ENCODE measurements around the gene MAPKAP1. TPM values are rescaled to one million over a fixed set of nuclear protein-coding genes. Genes with fewer than 3 reads are reported as not detected.
A peak's percentile ranks its signal among the peaks of the same experiment; 100 is the strongest.

Gene MAPKAP1
- total RNA-seq, 1 donor from 2014 or later, result 127 TPM

DNA sequence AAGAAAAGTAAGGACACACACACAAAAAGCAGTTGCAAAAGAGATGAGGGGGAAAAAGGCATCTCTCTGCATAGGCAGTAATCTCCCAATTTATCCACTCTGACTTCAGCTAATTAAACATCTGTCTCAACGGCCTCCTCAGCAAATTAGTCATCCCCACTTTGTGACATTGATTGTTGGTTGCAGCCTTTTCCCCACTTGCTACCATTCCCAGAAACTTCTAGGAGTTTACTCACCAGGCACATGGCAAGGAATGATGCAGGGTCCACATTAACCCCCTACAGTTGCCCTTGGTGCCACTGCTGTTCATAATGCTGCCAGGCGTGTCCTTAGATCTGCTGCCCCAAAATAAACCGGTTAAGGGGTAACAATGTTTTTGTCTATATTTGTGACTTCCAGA is 174.6 kb downstream of the MAPKAP1 start:
- Histone ChIP-seq H3K9me3 (replicated peaks) (no peaks in the 10 kb centered on the region), H3K36me3 (no peaks in the 10 kb centered on the region), H3K4me1 (peaks cover 55% of the 10 kb centered on the region), H3K27ac (replicated peaks) (no peak overlapping the region), H3K4me3 (no peak overlapping the region), H3K27me3 (ENCODE audit: low read depth) (no peaks in the 10 kb centered on the region)
- no peak for DNase-seq
- TF ChIP-seq, protein P1, sequence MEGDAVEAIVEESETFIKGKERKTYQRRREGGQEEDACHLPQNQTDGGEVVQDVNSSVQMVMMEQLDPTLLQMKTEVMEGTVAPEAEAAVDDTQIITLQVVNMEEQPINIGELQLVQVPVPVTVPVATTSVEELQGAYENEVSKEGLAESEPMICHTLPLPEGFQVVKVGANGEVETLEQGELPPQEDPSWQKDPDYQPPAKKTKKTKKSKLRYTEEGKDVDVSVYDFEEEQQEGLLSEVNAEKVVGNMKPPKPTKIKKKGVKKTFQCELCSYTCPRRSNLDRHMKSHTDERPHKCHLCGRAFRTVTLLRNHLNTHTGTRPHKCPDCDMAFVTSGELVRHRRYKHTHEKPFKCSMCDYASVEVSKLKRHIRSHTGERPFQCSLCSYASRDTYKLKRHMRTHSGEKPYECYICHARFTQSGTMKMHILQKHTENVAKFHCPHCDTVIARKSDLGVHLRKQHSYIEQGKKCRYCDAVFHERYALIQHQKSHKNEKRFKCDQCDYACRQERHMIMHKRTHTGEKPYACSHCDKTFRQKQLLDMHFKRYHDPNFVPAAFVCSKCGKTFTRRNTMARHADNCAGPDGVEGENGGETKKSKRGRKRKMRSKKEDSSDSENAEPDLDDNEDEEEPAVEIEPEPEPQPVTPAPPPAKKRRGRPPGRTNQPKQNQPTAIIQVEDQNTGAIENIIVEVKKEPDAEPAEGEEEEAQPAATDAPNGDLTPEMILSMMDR (IDR thresholded peaks at IDR 0.05; ENCODE audit: borderline replicate concordance), result no peak
- intact Hi-C loops (cut with micrococcal nuclease), result no loop called here

DNA sequence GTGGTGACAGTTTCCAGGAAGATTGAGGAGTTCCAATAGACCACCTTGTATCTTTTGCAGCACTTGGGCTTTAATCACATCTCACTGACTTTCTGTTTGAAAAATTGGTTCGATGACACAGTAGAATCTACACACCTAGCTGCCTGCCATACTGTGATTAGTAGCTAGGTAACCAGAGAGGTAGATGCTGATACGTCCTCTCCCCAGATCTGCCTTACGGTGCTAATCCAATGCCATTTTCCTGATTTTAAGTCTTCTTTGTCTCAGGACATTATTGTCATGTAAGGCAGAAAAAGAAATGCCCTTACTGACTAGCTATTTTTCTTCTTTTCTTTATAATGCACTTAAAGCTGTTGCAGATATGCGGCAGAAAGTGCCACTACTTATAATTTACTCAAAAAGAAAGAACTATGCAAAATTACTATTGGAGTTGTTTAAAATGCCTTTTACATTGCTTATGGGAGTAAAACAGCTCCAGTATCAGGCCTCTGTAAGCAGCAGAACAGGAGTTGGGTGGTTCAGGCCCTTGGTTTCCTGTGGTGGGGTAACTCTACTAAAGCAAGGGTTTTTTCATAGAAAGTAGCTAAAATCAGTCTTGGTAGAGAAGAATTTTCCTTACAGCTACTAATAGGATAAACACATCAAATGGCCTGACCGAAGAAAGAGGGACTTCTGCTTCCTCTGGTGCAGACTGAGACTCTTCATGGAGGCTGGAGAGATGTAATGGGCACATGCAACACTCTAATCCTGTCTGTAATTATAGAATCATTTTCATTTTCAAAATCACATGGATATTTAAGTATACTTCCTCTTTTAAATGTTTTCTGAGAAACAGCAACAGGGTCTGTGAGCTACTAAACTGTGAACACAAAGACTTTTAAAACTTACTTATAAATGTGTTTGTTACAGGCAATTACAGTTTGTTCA is 177.2 kb downstream of the MAPKAP1 start:
- Histone ChIP-seq H3K27me3 (ENCODE audit: low read depth) (no peaks in the 10 kb centered on the region), H3K4me1 (peaks cover 43% of the 10 kb centered on the region), H3K36me3 (no peaks in the 10 kb centered on the region), H3K4me3 (no peak overlapping the region), H3K27ac (replicated peaks) (peak overlapping the region; percentile 16), H3K9me3 (replicated peaks) (no peaks in the 10 kb centered on the region)
- TF ChIP-seq, protein P1 (IDR thresholded peaks at IDR 0.05; ENCODE audit: borderline replicate concordance), result no peak
- intact Hi-C loops (cut with micrococcal nuclease), result no loop called here
- DNase-seq, result no peak

DNA sequence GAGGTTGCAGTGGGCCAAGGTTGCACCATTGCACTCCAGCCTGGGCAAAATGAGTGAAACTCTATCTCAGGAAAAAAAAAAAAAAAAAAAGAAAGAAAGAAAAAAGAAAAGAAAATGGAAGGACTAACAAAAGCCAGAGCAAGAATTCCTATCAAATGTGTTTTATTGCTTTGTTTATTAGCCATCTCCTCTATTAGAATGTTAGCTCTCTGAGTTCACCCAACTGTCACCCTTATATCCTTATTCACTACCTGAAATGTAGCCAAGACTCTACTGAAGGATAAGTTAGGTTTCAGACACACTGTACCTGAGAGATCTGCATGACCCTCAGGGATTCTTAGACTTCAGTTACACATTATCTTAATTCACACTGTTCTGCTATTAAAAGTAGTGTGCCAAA is 177.9 kb downstream of the MAPKAP1 start:
- Histone ChIP-seq H3K27ac (replicated peaks) (peak overlapping the region; percentile 16), H3K4me1 (peaks cover 43% of the 10 kb centered on the region), H3K9me3 (replicated peaks) (no peaks in the 10 kb centered on the region), H3K36me3 (no peaks in the 10 kb centered on the region), H3K4me3 (no peak overlapping the region), H3K27me3 (ENCODE audit: low read depth) (no peaks in the 10 kb centered on the region)
- no peak for DNase-seq
- TF ChIP-seq, protein P1 (IDR thresholded peaks at IDR 0.05; ENCODE audit: borderline replicate concordance), result no peak
- intact Hi-C loops (cut with micrococcal nuclease), result no loop called here

DNA sequence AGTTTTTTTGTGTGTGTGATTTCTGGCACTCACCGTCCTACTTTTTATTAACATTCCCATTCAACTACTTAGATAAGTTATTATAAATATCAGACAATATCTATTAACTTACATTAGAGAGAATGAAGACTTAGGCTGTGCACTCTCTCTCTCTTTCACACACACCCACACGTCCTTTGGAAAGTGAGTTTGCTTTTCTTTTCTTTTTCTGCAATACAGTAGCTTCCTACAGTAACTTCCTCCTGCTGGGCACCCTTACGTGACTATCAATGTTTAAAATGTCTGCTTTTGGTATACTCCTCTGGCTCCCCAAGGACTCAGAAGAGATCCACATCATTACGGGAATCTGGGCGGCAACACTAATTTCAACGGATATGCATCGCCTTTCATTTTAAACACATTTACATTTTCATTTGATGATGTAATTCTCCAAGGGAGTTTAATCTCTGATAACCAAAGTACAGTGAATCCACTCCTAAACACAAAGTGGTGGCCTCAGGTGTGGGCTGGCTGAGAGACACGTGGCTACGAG is 179.5 kb downstream of the MAPKAP1 start:
- no peaks in the 10 kb centered on the region for H3K9me3 ChIP-seq (replicated peaks)
- no peak overlapping the region for H3K27ac ChIP-seq (replicated peaks)

DNA sequence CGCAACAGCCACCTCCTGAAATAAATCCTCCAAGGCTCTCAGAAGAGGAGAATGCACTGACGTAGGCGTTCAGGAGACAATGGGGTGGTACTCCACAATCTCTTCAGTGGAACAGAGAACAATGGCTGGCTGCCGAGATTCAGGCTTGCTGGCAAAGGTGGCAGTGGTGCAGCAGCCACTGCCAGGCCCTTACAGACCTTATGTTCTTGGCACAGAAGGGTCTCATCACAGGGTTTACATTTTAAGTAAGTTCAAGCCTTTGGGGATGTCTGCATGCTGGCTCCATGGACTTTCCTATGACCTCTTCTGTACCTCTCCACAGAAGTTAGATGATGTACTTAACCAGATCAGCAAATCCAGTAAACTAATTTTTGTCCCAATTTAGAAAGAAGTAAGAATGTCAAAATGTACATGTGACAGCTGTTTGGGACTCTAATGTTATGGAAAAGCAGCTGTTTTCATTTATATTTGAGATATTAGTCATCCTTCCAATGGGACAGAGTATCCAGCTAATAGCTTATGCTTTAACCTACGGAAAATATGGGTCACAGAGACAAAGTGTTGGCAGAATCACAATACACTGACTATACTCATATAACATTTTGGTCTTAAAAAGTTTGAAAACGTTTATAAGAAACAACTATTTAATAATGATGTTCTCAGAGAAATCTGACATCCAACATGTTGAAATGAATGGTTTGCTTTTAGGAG is 180.9 kb downstream of the MAPKAP1 start:
- H3K4me1 ChIP-seq, result peaks cover 61% of the 10 kb centered on the region
- DNase-seq, result peak; percentile 70
- intact Hi-C loops (cut with micrococcal nuclease), result no loop called here

More for the DNA sequence above, 179.5 kb downstream of the MAPKAP1 start:
- intact Hi-C loops (cut with micrococcal nuclease), result no loop called here
- no peaks in the 10 kb centered on the region for H3K27me3 ChIP-seq (ENCODE audit: low read depth)
- TF ChIP-seq, protein P1 (IDR thresholded peaks at IDR 0.05; ENCODE audit: borderline replicate concordance), result no peak
- peaks cover 50% of the 10 kb centered on the region for H3K4me1 ChIP-seq
- no peak for DNase-seq
- H3K4me3 ChIP-seq, result no peak overlapping the region
- H3K36me3 ChIP-seq, result no peaks in the 10 kb centered on the region

More for the DNA sequence above, 180.9 kb downstream of the MAPKAP1 start:
- Histone ChIP-seq H3K27ac (replicated peaks) (peak overlapping the region; percentile 76), H3K4me3 (no peak overlapping the region), H3K9me3 (replicated peaks) (no peaks in the 10 kb centered on the region), H3K36me3 (no peaks in the 10 kb centered on the region), H3K27me3 (ENCODE audit: low read depth) (no peaks in the 10 kb centered on the region)
- TF ChIP-seq, protein P1 (IDR thresholded peaks at IDR 0.05; ENCODE audit: borderline replicate concordance), result no peak

Data from left ventricle myocardium inferior (tissue), 1 donor.